ENCODE measurements around the gene PCBP2.

GRCh38 chr12:53423597-53423996, 28.3 kb upstream of the PCBP2 start, which contains the start of gene AMHR2:
- TF ChIP-seq CTCF (IDR thresholded peaks at IDR 0.05) (no peak), POLR2A (IDR thresholded peaks at IDR 0.05) (no peak)

Data from tibial nerve (tissue), 3 donors.